SK-N-SH treated with all-trans-retinoic acid at 6 μM for 48 hours (cell line): ENCODE data around the gene CCBE1.

Experiments used
- ATAC-seq: fragments of 200-7000 bp; cut with Tn5 transposase; 3 replicates; pipeline ENCODE4 v1.9.1; 2020; ENCODE audit warnings: mild to moderate bottlenecking, moderate library complexity
- ARNTL ChIP-seq: fragments of 450-650 bp; formaldehyde crosslinking; IDR thresholded peaks from 2 replicates; pipeline ENCODE4 v1.5.0; 2020; ENCODE audit warnings: low read depth, mild to moderate bottlenecking, moderate library complexity, borderline replicate concordance
- CSDC2 ChIP-seq: fragments of 250-450 bp; sonication (Bioruptor Pico); IDR thresholded peaks from 2 replicates; pipeline ENCODE4 v1.5.0; 2020; ENCODE audit warnings: mild to moderate bottlenecking, moderate library complexity
- ESRRG ChIP-seq: fragments of 250-450 bp; sonication (Bioruptor Pico); IDR thresholded peaks from 2 replicates; pipeline ENCODE4 v1.6.1; 2021; ENCODE audit warnings: mild to moderate bottlenecking
- ISL1 ChIP-seq: fragments of 250-450 bp; sonication (Bioruptor Pico); IDR thresholded peaks from 2 replicates; pipeline ENCODE4 v2.1.2; 2022; ENCODE audit warnings: mild to moderate bottlenecking, moderate library complexity
- OSR1 ChIP-seq: fragments of 250-450 bp; sonication (Bioruptor Pico); IDR thresholded peaks from 2 replicates; pipeline ENCODE4 v1.8.0; 2022; ENCODE audit warnings: moderate library complexity, mild to moderate bottlenecking, inconsistent platforms
- PPARA ChIP-seq: fragments of 250-450 bp; sonication (Bioruptor Pico); IDR thresholded peaks from 2 replicates; pipeline ENCODE4 v1.5.0; 2020; ENCODE audit warnings: mild to moderate bottlenecking, borderline replicate concordance
- RARB ChIP-seq: fragments of 250-450 bp; sonication (Bioruptor Pico); IDR thresholded peaks from 2 replicates; pipeline ENCODE4 v1.8.0; 2021; ENCODE audit warnings: mild to moderate bottlenecking, moderate library complexity
- TOX ChIP-seq: fragments of 250-450 bp; sonication (Bioruptor Pico); IDR thresholded peaks from 2 replicates; pipeline ENCODE4 v1.8.0; 2021; ENCODE audit warnings: mild to moderate bottlenecking, moderate library complexity, borderline replicate concordance
- ZFP30 ChIP-seq: fragments of 450-650 bp; formaldehyde crosslinking; IDR thresholded peaks from 2 replicates; pipeline ENCODE4 v1.5.0; 2022; ENCODE audit warnings: mild to moderate bottlenecking, moderate library complexity
- TF ChIP-seq, protein P1 (sequence below): fragments of 250-450 bp; sonication (Bioruptor Pico); IDR thresholded peaks from 2 replicates; pipeline ENCODE4 v1.8.0; 2021; ENCODE audit warnings: low read depth, mild to moderate bottlenecking, moderate library complexity, borderline replicate concordance
- TF ChIP-seq, protein P2 (sequence below): fragments of 250-450 bp; sonication (Bioruptor Pico); IDR thresholded peaks from 2 replicates; pipeline ENCODE4 v1.8.0; 2020; ENCODE audit warnings: mild to moderate bottlenecking, moderate library complexity, borderline replicate concordance
- TF ChIP-seq, protein P3 (sequence below): fragments of 250-450 bp; sonication (Bioruptor Pico); IDR thresholded peaks from 2 replicates; pipeline ENCODE4 v1.5.0; 2020; ENCODE audit warnings: mild to moderate bottlenecking, moderate library complexity
- TF ChIP-seq, protein P4 (sequence below): fragments of 250-450 bp; sonication (Bioruptor Pico); IDR thresholded peaks from 2 replicates; pipeline ENCODE4 v1.5.1; 2021; ENCODE audit warnings: mild to moderate bottlenecking, moderate library complexity
- TF ChIP-seq, protein P5 (sequence below): fragments of 250-450 bp; sonication (Bioruptor Pico); IDR thresholded peaks from 2 replicates; pipeline ENCODE4 v1.5.1; 2020; ENCODE audit warnings: low read depth, mild to moderate bottlenecking, moderate library complexity

CCBE1 gene

DNA sequence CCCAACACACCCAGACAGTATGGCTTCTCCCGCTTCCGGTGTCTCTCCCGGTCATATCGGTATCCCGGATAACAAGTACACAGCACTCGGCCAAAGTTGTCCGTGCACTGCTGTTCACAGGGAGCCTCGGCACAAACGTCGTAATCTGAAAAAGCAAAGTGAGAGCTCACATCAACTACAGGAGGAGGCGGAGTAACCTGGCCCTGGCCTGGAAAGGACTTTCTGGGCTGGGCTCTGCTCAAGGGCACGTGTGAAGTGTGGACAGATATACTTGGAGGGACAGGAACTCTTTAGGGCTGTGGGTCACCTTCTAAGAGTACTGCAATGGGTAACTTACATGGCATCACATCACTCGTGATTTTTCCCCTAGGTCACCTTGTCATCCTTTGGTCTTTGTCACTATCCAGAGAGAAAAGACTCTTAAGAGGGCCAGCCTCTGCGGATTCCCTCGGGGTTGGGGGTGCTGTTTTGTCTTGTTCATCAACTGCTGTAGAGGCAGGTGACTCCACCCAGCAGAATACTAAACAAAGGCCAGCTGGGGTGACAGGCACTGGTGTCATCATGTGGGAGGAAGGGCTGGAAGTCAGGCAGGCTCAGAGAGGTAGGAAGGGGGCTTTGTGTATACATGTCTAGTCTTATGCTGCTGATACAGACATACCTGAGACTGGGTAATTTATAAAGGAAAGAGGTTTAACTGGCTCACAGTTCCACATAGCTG is 227.6 kb downstream of the CCBE1 start:
- TF ChIP-seq, protein P1, sequence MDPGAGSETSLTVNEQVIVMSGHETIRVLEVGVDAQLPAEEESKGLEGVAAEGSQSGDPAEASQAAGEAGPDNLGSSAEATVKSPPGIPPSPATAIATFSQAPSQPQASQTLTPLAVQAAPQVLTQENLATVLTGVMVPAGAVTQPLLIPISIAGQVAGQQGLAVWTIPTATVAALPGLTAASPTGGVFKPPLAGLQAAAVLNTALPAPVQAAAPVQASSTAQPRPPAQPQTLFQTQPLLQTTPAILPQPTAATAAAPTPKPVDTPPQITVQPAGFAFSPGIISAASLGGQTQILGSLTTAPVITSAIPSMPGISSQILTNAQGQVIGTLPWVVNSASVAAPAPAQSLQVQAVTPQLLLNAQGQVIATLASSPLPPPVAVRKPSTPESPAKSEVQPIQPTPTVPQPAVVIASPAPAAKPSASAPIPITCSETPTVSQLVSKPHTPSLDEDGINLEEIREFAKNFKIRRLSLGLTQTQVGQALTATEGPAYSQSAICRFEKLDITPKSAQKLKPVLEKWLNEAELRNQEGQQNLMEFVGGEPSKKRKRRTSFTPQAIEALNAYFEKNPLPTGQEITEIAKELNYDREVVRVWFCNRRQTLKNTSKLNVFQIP: no peak
- TF ChIP-seq, protein P2, sequence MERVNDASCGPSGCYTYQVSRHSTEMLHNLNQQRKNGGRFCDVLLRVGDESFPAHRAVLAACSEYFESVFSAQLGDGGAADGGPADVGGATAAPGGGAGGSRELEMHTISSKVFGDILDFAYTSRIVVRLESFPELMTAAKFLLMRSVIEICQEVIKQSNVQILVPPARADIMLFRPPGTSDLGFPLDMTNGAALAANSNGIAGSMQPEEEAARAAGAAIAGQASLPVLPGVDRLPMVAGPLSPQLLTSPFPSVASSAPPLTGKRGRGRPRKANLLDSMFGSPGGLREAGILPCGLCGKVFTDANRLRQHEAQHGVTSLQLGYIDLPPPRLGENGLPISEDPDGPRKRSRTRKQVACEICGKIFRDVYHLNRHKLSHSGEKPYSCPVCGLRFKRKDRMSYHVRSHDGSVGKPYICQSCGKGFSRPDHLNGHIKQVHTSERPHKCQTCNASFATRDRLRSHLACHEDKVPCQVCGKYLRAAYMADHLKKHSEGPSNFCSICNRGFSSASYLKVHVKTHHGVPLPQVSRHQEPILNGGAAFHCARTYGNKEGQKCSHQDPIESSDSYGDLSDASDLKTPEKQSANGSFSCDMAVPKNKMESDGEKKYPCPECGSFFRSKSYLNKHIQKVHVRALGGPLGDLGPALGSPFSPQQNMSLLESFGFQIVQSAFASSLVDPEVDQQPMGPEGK (CRISPR knock-in tag): no peak
- no peak for ATAC-seq

DNA sequence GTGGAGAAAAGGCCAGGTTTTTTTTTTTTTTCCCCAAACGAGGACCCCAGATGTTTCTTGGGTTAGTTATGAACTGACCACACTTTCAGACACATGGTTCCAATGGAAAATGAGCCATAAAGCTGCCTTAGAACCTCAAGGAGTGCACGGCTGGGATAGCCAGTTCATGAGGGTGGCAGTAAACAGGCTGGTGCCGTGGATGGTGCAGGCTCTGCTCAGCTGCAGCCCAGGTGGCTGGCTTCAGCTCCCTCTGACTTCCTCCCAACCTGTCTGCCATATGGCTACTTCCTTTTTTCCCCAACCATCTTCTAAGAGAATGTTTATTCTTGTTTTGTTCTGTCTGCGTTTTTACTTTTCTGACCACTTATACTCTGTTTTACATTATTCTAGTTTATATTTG is 228.4 kb downstream of the CCBE1 start:
- no peak for ATAC-seq
- TF ChIP-seq ESRRG (CRISPR knock-in tag) (no peak), ZFP30 (no peak), ISL1 (CRISPR knock-in tag) (no peak), RARB (CRISPR knock-in tag) (no peak), TOX (CRISPR knock-in tag) (no peak), CSDC2 (no peak), OSR1 (no peak), ARNTL (CRISPR knock-in tag) (no peak)
- TF ChIP-seq, protein P1: no peak
- TF ChIP-seq, protein P3, sequence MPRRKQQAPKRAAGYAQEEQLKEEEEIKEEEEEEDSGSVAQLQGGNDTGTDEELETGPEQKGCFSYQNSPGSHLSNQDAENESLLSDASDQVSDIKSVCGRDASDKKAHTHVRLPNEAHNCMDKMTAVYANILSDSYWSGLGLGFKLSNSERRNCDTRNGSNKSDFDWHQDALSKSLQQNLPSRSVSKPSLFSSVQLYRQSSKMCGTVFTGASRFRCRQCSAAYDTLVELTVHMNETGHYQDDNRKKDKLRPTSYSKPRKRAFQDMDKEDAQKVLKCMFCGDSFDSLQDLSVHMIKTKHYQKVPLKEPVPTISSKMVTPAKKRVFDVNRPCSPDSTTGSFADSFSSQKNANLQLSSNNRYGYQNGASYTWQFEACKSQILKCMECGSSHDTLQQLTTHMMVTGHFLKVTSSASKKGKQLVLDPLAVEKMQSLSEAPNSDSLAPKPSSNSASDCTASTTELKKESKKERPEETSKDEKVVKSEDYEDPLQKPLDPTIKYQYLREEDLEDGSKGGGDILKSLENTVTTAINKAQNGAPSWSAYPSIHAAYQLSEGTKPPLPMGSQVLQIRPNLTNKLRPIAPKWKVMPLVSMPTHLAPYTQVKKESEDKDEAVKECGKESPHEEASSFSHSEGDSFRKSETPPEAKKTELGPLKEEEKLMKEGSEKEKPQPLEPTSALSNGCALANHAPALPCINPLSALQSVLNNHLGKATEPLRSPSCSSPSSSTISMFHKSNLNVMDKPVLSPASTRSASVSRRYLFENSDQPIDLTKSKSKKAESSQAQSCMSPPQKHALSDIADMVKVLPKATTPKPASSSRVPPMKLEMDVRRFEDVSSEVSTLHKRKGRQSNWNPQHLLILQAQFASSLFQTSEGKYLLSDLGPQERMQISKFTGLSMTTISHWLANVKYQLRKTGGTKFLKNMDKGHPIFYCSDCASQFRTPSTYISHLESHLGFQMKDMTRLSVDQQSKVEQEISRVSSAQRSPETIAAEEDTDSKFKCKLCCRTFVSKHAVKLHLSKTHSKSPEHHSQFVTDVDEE: no peak
- TF ChIP-seq, protein P2 (CRISPR knock-in tag): no peak

DNA sequence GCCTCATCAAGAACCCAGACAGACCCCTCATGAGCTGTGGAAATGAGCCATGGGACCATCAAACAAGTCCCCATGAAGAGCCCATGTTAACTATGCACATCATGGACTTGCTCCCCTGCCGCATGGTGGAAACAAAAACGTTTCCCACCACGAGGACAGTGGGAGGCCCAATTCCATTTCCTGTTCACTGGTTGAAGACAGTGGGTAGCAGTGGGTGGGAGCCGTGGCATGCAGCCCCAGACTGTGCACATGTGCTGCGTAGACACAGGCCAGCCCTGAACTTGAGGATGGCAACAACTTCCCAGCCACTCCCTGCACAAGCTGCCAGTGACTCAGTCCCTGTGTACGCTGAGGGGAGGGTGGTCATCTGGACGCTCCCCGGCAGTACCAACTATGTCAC is 229.7 kb downstream of the CCBE1 start:
- TF ChIP-seq, protein P2 (CRISPR knock-in tag): no peak
- TF ChIP-seq, protein P4, sequence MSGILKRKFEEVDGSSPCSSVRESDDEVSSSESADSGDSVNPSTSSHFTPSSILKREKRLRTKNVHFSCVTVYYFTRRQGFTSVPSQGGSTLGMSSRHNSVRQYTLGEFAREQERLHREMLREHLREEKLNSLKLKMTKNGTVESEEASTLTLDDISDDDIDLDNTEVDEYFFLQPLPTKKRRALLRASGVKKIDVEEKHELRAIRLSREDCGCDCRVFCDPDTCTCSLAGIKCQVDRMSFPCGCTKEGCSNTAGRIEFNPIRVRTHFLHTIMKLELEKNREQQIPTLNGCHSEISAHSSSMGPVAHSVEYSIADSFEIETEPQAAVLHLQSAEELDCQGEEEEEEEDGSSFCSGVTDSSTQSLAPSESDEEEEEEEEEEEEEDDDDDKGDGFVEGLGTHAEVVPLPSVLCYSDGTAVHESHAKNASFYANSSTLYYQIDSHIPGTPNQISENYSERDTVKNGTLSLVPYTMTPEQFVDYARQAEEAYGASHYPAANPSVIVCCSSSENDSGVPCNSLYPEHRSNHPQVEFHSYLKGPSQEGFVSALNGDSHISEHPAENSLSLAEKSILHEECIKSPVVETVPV (CRISPR knock-in tag): no peak
- no peak for TF ChIP-seq ISL1 (CRISPR knock-in tag)
- no peak for TF ChIP-seq ARNTL (CRISPR knock-in tag)
- TF ChIP-seq PPARA: no peak
- no peak for TF ChIP-seq RARB (CRISPR knock-in tag)
- TF ChIP-seq, protein P5, sequence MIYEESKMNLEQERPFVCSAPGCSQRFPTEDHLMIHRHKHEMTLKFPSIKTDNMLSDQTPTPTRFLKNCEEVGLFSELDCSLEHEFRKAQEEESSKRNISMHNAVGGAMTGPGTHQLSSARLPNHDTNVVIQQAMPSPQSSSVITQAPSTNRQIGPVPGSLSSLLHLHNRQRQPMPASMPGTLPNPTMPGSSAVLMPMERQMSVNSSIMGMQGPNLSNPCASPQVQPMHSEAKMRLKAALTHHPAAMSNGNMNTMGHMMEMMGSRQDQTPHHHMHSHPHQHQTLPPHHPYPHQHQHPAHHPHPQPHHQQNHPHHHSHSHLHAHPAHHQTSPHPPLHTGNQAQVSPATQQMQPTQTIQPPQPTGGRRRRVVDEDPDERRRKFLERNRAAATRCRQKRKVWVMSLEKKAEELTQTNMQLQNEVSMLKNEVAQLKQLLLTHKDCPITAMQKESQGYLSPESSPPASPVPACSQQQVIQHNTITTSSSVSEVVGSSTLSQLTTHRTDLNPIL (CRISPR knock-in tag): no peak
- ATAC-seq: no peak
